OCI-LY7 (cell line): ENCODE measurements around the gene ZBTB32.

Experiments
- EZH2phosphoT487 ChIP-seq: fragments of 200-600 bp; sonication (generic); IDR thresholded peaks from 2 replicates; pipeline ENCODE4 v1.6.1; 2018; ENCODE audit warnings: low read depth, borderline replicate concordance, mild to moderate bottlenecking, mixed run types, antibody characterized with exemption, low read length, moderate library complexity, mixed read lengths
- TF ChIP-seq, protein P1 (sequence below): fragments of 200-600 bp; sonication (generic); conservative IDR thresholded peaks from 2 replicates; pipeline ENCODE4 v1.5.1; 2014; ENCODE audit warnings: mild to moderate bottlenecking, antibody characterized with exemption, low read length, moderate library complexity, mixed read lengths

- TF ChIP-seq, protein P1, sequence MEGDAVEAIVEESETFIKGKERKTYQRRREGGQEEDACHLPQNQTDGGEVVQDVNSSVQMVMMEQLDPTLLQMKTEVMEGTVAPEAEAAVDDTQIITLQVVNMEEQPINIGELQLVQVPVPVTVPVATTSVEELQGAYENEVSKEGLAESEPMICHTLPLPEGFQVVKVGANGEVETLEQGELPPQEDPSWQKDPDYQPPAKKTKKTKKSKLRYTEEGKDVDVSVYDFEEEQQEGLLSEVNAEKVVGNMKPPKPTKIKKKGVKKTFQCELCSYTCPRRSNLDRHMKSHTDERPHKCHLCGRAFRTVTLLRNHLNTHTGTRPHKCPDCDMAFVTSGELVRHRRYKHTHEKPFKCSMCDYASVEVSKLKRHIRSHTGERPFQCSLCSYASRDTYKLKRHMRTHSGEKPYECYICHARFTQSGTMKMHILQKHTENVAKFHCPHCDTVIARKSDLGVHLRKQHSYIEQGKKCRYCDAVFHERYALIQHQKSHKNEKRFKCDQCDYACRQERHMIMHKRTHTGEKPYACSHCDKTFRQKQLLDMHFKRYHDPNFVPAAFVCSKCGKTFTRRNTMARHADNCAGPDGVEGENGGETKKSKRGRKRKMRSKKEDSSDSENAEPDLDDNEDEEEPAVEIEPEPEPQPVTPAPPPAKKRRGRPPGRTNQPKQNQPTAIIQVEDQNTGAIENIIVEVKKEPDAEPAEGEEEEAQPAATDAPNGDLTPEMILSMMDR, result peak; percentile 63
- no peak for TF ChIP-seq EZH2phosphoT487
These were observed 32.8 kb downstream of the ZBTB32 start for GRCh38 chr19:35736913-35737886.
